Liver (tissue), 9 donors: ENCODE data around the gene PGD. TPM values are rescaled to one million over a fixed set of nuclear protein-coding genes. Genes with fewer than 3 reads are reported as not detected.

Experiments
- DNase-seq: peaks from one replicate; pipeline ENCODE4 v3.0.0-alpha.2; 2017; ENCODE audit warnings: low spot score
- H3K27ac ChIP-seq, 2 donors: one replicate each; pipeline ENCODE4 v1.7.0; 2013; ENCODE audit warnings: inconsistent platforms in 2 of 2, low read length in 2 of 2, control low read depth in 1 of 2, low read depth in 1 of 2, mild to moderate bottlenecking in 1 of 2
- H3K27me3 ChIP-seq, 4 donors: one replicate each; pipeline versions ENCODE4 v1.6.1 to v1.7.0; 2013; ENCODE audit warnings: low read length in 3 of 4, inconsistent platforms in 1 of 4, mild to moderate bottlenecking in 1 of 4, moderate library complexity in 1 of 4; ENCODE audit not compliant: control insufficient read depth in 4 of 4, insufficient read depth in 4 of 4
- H3K36me3 ChIP-seq, 4 donors: one replicate each; pipeline versions ENCODE4 v1.6.1 to v1.7.0; 2013; ENCODE audit warnings: low read length in 3 of 4, mild to moderate bottlenecking in 3 of 4, low read depth in 1 of 4, moderate library complexity in 1 of 4; ENCODE audit not compliant: control insufficient read depth in 4 of 4, insufficient read depth in 3 of 4
- H3K4me1 ChIP-seq, 4 donors: one replicate each; pipeline versions ENCODE4 v1.6.1 to v1.7.0; 2013; ENCODE audit warnings: low read length in 3 of 4, mild to moderate bottlenecking in 3 of 4, moderate library complexity in 1 of 4; ENCODE audit not compliant: control insufficient read depth in 4 of 4, insufficient read depth in 4 of 4
- H3K4me3 ChIP-seq, 3 donors: one replicate each; pipeline versions ENCODE4 v1.6.1 to v1.7.0; 2013; ENCODE audit warnings: low read length in 3 of 3, control low read depth in 1 of 3, low read depth in 1 of 3, mild to moderate bottlenecking in 1 of 3
- H3K9ac ChIP-seq, 2 donors: one replicate each; pipeline ENCODE4 v1.7.0; 2013; ENCODE audit warnings: low read length in 2 of 2, mild to moderate bottlenecking in 2 of 2, moderate library complexity in 2 of 2, control low read depth in 1 of 2, low read depth in 1 of 2
- H3K9me3 ChIP-seq, 4 donors: one replicate each; pipeline versions ENCODE4 v1.6.1 to v1.7.0; 2013; ENCODE audit warnings: low read length in 3 of 4; ENCODE audit not compliant: control insufficient read depth in 4 of 4
- ATF3 ChIP-seq: IDR thresholded peaks from 2 replicates; pipeline ENCODE4 v1.6.1; 2016; ENCODE audit warnings: antibody characterized with exemption
- CTCF ChIP-seq: fragments of 150-350 bp; IDR thresholded peaks from 2 replicates; pipeline ENCODE4 v1.5.1; 2017; ENCODE audit warnings: improper control_type of control experiment, low read depth, low read length; ENCODE audit not compliant: missing input control
- EGR1 ChIP-seq, 2 donors: IDR thresholded peaks; 2 replicates each; pipeline ENCODE4 v1.6.1; 2016 to 2018; ENCODE audit warnings: antibody characterized with exemption in 2 of 2, low read depth in 2 of 2
- FOXA1 ChIP-seq: IDR thresholded peaks from 2 replicates; pipeline ENCODE4 v1.6.1; 2016; ENCODE audit warnings: antibody characterized with exemption
- FOXA2 ChIP-seq: IDR thresholded peaks from 2 replicates; pipeline ENCODE4 v1.6.1; 2016; ENCODE audit warnings: antibody characterized with exemption
- GABPA ChIP-seq, 2 donors: IDR thresholded peaks in 1 of 2; conservative IDR thresholded peaks in 1 of 2; 2 replicates each; pipeline ENCODE4 v1.6.1; 2016; ENCODE audit warnings: antibody characterized with exemption in 2 of 2, mild to moderate bottlenecking in 1 of 2, moderate library complexity in 1 of 2
- HNF4A ChIP-seq, 2 donors: conservative IDR thresholded peaks; 2 replicates each; pipeline ENCODE4 v1.6.1; 2016; ENCODE audit warnings: antibody characterized with exemption in 2 of 2, mild to moderate bottlenecking in 2 of 2
- HNF4G ChIP-seq: IDR thresholded peaks from 2 replicates; pipeline ENCODE4 v1.6.1; 2016; ENCODE audit warnings: antibody characterized with exemption
- JUND ChIP-seq, 2 donors: IDR thresholded peaks; 2 replicates each; pipeline ENCODE4 v1.6.1; 2016; ENCODE audit warnings: antibody characterized with exemption in 2 of 2
- MAX ChIP-seq: IDR thresholded peaks from 2 replicates; pipeline ENCODE4 v1.6.1; 2016; ENCODE audit warnings: antibody characterized with exemption
- NR2F2 ChIP-seq: IDR thresholded peaks from 2 replicates; pipeline ENCODE4 v1.6.1; 2016; ENCODE audit warnings: antibody characterized with exemption
- RAD21 ChIP-seq, 2 donors: IDR thresholded peaks; 2 replicates each; pipeline ENCODE4 v1.6.1; 2016; ENCODE audit warnings: antibody characterized with exemption in 2 of 2, mild to moderate bottlenecking in 2 of 2
- REST ChIP-seq: IDR thresholded peaks from 2 replicates; pipeline ENCODE4 v1.6.1; 2016; ENCODE audit warnings: antibody characterized with exemption, mild to moderate bottlenecking
- SP1 ChIP-seq: IDR thresholded peaks from 2 replicates; pipeline ENCODE4 v1.6.1; 2018; ENCODE audit warnings: antibody characterized with exemption, mild to moderate bottlenecking
- TAF1 ChIP-seq: conservative IDR thresholded peaks from 2 replicates; pipeline ENCODE4 v1.6.1; 2016; ENCODE audit warnings: antibody characterized with exemption, mild to moderate bottlenecking
- YY1 ChIP-seq: IDR thresholded peaks from 2 replicates; pipeline ENCODE4 v1.6.1; 2016; ENCODE audit warnings: antibody characterized with exemption, mild to moderate bottlenecking
- WGBS: extraction: QIAGEN DNeasy Blood & Tissue Kit; methylation state at CpG from one replicate; pipeline ENCODE4 v1.1.7; 2013; 5-methylcytosine and 5-hydroxymethylcytosine counted together
- polyA plus RNA-seq, 2 donors: library from polyadenylated mRNA; stranded (reverse) in 1 of 2; unstranded in 1 of 2; fragments of 200-250 nt in 1 of 2; fragments of >200 nt in 1 of 2; fragmentation: Nextera tagmentation in 1 of 2; extraction: Ambion mirVana in 1 of 2; gene quantifications; one replicate each; pipeline versions ENCODE4 v1.2.1 to v1.2.3, GENCODE V29; 2013 to 2015
- total RNA-seq, 2 donors: library from RNA; depleted of rRNA; stranded (reverse); fragments of >200 nt; gene quantifications; one replicate each; pipeline ENCODE4 v1.2.3, GENCODE V29; 2014
- donor health status: healthy.
- donor health status: healthy.
- donor health status: healthy.
- donor health status: healthy.
- donor health status: healthy.

Gene PGD
- total and polyA plus RNA-seq, 4 donors, result 45.9 to 112 (median 70.7) TPM

DNA sequence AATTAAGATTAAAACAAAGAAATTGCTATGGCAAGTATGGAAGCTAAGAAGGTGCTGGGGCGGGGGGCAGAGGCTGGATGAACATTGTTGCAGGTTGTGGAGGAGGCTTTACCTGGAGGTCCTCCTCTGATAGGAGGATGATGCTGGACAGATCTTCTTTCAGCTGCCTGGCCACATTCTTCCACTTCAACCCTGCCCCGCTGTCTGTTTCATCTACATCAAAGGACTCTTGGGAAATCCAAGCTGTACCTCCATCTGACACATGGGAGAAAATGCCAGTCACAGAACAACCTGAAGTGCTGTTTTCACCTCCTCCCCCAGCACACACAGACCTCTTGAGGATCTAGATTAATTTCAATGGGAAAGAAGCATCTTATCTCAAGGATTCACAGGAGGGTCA is 68.2 kb downstream of the PGD start (continued):
- no peak for TF ChIP-seq REST
- TF ChIP-seq CTCF, result no peak
- TF ChIP-seq TAF1, result no peak
- no peak for TF ChIP-seq GABPA (IDR thresholded peaks at IDR 0.05 in 1 of 2, conservative IDR thresholded peaks at IDR 0.05 in 1 of 2)
- no peak for TF ChIP-seq FOXA1

DNA sequence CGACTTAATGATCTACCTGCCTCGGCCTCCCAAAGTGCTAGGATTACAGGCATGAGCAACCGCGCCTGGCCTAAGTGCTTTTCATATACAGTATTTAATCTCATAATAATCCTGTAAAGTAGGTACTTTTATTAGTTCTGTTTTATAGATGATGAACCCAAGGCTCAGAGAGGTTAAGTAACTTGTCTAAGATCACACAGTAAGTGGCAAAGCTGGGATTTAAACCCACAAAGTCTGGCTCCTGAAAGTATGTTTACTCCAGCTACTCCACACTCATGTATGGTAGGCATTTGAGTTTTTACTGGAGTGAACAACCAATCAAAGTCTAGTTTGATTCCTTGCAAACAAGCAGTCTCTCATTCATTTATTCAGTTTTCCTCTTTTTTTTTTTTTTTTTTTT is 71.2 kb downstream of the PGD start:
- peaks cover 0 to 21% (median 12%) of the 10 kb centered on the region in 4 donors for H3K4me1 ChIP-seq
- peaks cover 4 to 18% (median 13%) of the 10 kb centered on the region in 4 donors for H3K36me3 ChIP-seq
- no peak overlapping the region for H3K27ac ChIP-seq
- H3K9ac ChIP-seq, result no peak overlapping the region
- TF ChIP-seq FOXA1 (no peak), MAX (no peak), NR2F2 (no peak), FOXA2 (no peak), CTCF (no peak), YY1 (no peak), REST (no peak), ATF3 (no peak), SP1 (no peak), HNF4G (no peak), GABPA (IDR thresholded peaks at IDR 0.05 in 1 of 2, conservative IDR thresholded peaks at IDR 0.05 in 1 of 2) (no peak), RAD21 (IDR thresholded peaks at IDR 0.05) (no peak), HNF4A (conservative IDR thresholded peaks at IDR 0.05) (no peak), JUND (IDR thresholded peaks at IDR 0.05) (no peak), EGR1 (IDR thresholded peaks at IDR 0.05; ENCODE audit: low read depth in 2 of 2) (no peak)
- 98% methylated on average over 4 of the region's 4 CpGs for WGBS
- no peaks in the 10 kb centered on the region for H3K27me3 ChIP-seq
- no peak overlapping the region for H3K4me3 ChIP-seq
- DNase-seq, result no peak
- no peaks in the 10 kb centered on the region for H3K9me3 ChIP-seq
